ENCODE data around the gene ANKRD52.

DNA sequence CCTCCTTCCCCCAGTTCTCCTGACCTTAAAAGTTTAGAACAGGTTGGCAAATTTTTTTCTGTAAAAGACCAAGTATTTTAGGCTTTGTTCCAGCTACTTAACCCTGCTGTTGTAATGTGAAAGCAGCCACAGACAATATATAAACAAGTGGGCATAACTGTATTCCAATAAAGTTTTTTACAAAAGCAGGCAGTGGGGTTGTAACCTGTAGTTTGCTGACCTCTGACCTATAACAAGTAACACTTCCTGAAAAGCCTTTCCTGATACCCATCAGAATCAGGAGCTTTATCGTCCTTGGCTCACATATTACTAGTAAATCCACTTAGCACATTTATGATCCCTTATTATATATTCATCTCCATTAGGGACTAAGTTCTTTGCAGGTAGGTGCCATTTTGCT is 55.8 kb downstream of the ANKRD52 start:
- TF ChIP-seq, protein P1, sequence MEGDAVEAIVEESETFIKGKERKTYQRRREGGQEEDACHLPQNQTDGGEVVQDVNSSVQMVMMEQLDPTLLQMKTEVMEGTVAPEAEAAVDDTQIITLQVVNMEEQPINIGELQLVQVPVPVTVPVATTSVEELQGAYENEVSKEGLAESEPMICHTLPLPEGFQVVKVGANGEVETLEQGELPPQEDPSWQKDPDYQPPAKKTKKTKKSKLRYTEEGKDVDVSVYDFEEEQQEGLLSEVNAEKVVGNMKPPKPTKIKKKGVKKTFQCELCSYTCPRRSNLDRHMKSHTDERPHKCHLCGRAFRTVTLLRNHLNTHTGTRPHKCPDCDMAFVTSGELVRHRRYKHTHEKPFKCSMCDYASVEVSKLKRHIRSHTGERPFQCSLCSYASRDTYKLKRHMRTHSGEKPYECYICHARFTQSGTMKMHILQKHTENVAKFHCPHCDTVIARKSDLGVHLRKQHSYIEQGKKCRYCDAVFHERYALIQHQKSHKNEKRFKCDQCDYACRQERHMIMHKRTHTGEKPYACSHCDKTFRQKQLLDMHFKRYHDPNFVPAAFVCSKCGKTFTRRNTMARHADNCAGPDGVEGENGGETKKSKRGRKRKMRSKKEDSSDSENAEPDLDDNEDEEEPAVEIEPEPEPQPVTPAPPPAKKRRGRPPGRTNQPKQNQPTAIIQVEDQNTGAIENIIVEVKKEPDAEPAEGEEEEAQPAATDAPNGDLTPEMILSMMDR (IDR thresholded peaks at IDR 0.05) = no peak
- no peak for TF ChIP-seq POLR2A (IDR thresholded peaks at IDR 0.05)
